SU-DHL-6 (cell line): Measurements from ENCODE around the gene ITGA1.

ENCODE experiments used
- H2AFZ ChIP-seq: fragments of 200-600 bp; sonication (generic); 2 replicates; pipeline ENCODE4 v1.6.1; 2014; ENCODE audit warnings: low read depth, mild to moderate bottlenecking, moderate library complexity, mixed read lengths, antibody characterized with exemption, low read length; ENCODE audit not compliant: severe bottlenecking
- H3F3A ChIP-seq: fragments of 200-600 bp; shearing (Covaris generic); 2 replicates; pipeline ENCODE4 v1.6.0; 2016; ENCODE audit warnings: antibody characterized with exemption, mild to moderate bottlenecking; ENCODE audit not compliant: insufficient read depth
- H3K27ac ChIP-seq: fragments of 200-600 bp; sonication (generic); 2 replicates; pipeline ENCODE4 v1.5.1; 2016; ENCODE audit warnings: low read depth, mild to moderate bottlenecking, low read length, moderate library complexity, mixed read lengths
- H3K27me3 ChIP-seq: fragments of 200-600 bp; sonication (generic), shearing (Covaris generic); 2 replicates; pipeline ENCODE4 v1.6.0; 2014; ENCODE audit warnings: mild to moderate bottlenecking, low read length
- H3K36me3 ChIP-seq: fragments of 200-600 bp; sonication (generic); 2 replicates; pipeline ENCODE4 v1.6.1; 2014; ENCODE audit warnings: mild to moderate bottlenecking, low read length, mixed read lengths
- H3K4me2 ChIP-seq: fragments of 300-600, 200-600 bp; shearing (Covaris generic), sonication (generic); 2 replicates; pipeline ENCODE4 v1.6.0; 2014; ENCODE audit warnings: low read length, low read depth, mild to moderate bottlenecking; ENCODE audit not compliant: poor library complexity, severe bottlenecking
- H3K4me3 ChIP-seq: fragments of 200-600 bp; sonication (generic); 2 replicates; pipeline ENCODE4 v1.5.1; 2014; ENCODE audit warnings: antibody characterized with exemption, low read length, mild to moderate bottlenecking, mixed read lengths; ENCODE audit not compliant: insufficient read depth, poor library complexity, severe bottlenecking
- H3K79me2 ChIP-seq: fragments of 200-600 bp; sonication (generic); 2 replicates; pipeline ENCODE4 v1.6.1; 2014; ENCODE audit warnings: mild to moderate bottlenecking, low read length, moderate library complexity; ENCODE audit not compliant: insufficient read depth
- H3K9ac ChIP-seq: fragments of 200-600 bp; sonication (generic); 2 replicates; pipeline ENCODE4 v1.7.0; 2014; ENCODE audit warnings: mild to moderate bottlenecking, low read length
- H3K9me2 ChIP-seq: fragments of 200-600 bp; sonication (generic); replicated peaks from 2 replicates; pipeline ENCODE4 v1.6.1; 2014; ENCODE audit warnings: low read length; ENCODE audit not compliant: insufficient read depth
- H3K9me3 ChIP-seq: fragments of 200-600 bp; sonication (generic); 2 replicates; pipeline ENCODE4 v1.6.1; 2014; ENCODE audit warnings: low read length, mixed read lengths; ENCODE audit not compliant: insufficient read depth
- H4K20me1 ChIP-seq: fragments of 200-600 bp; sonication (generic); 2 replicates; pipeline ENCODE4 v1.6.1; 2014; ENCODE audit warnings: low read depth, mild to moderate bottlenecking, antibody characterized with exemption, low read length, moderate library complexity, mixed read lengths
- CTCF ChIP-seq: fragments of 200-600 bp; sonication (generic); IDR thresholded peaks from one replicate; pipeline ENCODE4 v1.5.1; 2017; ENCODE audit warnings: antibody characterized with exemption, mild to moderate bottlenecking, low read length, moderate library complexity; ENCODE audit not compliant: insufficient read depth, poor library complexity, severe bottlenecking
- EZH2phosphoT487 ChIP-seq: fragments of 200-600 bp; sonication (generic), shearing (Covaris generic); conservative IDR thresholded peaks from 2 replicates; pipeline ENCODE4 v1.6.1; 2018; ENCODE audit warnings: mild to moderate bottlenecking, antibody characterized with exemption, low read length, moderate library complexity, mixed read lengths

The ITGA1 gene

GRCh38 chr5:52956014-52956413 lies 168.3 kb downstream of the ITGA1 start:
- Histone ChIP-seq H3K79me2 (no peaks in the 10 kb centered on the region), H3K27me3 (no peaks in the 10 kb centered on the region; the same call in 1 of the 2 replicates), H3K9ac (no peak overlapping the region), H3K9me2 (no peaks in the 10 kb centered on the region), H3K4me3 (no peak overlapping the region), H4K20me1 (no peaks in the 10 kb centered on the region), H3K4me2 (no peak overlapping the region), H3K36me3 (no peaks in the 10 kb centered on the region), H3K27ac (no peak overlapping the region), H2AFZ (no peak overlapping the region), H3K9me3 (no peaks in the 10 kb centered on the region), H3F3A (no peaks in the 10 kb centered on the region)
- TF ChIP-seq EZH2phosphoT487 (no peak), CTCF (no peak)

GRCh38 chr5:52956915-52957747 lies 169.4 kb downstream of the ITGA1 start:
- H3K4me2 ChIP-seq = no peak overlapping the region
- no peak overlapping the region for H3K27ac ChIP-seq
- H3K9ac ChIP-seq = no peak overlapping the region
- no peaks in the 10 kb centered on the region for H3K9me3 ChIP-seq
- no peak overlapping the region for H3K4me3 ChIP-seq
- H4K20me1 ChIP-seq = no peaks in the 10 kb centered on the region
- no peaks in the 10 kb centered on the region for H3F3A ChIP-seq
- no peaks in the 10 kb centered on the region; the same call in 1 of the 2 replicates for H3K27me3 ChIP-seq
- no peak for TF ChIP-seq CTCF
- no peak for TF ChIP-seq EZH2phosphoT487
- no peaks in the 10 kb centered on the region for H3K9me2 ChIP-seq
- H3K79me2 ChIP-seq = no peaks in the 10 kb centered on the region
- H3K36me3 ChIP-seq = no peaks in the 10 kb centered on the region
- H2AFZ ChIP-seq = no peak overlapping the region

GRCh38 chr5:52961274-52961681 lies 173.6 kb downstream of the ITGA1 start:
- Histone ChIP-seq H4K20me1 (no peaks in the 10 kb centered on the region), H3K4me2 (no peak overlapping the region), H3K9me2 (no peaks in the 10 kb centered on the region), H3K9me3 (no peaks in the 10 kb centered on the region), H3F3A (no peaks in the 10 kb centered on the region), H3K9ac (no peak overlapping the region), H3K36me3 (no peaks in the 10 kb centered on the region), H3K27me3 (no peaks in the 10 kb centered on the region), H2AFZ (no peak overlapping the region), H3K79me2 (no peaks in the 10 kb centered on the region), H3K27ac (no peak overlapping the region), H3K4me3 (no peak overlapping the region)
- TF ChIP-seq CTCF = no peak
- no peak for TF ChIP-seq EZH2phosphoT487
